HG03108 (cell line): ENCODE results near the gene NRGN.

Experiments used
- ATAC-seq: cut with Tn5 transposase; IDR thresholded peaks from one replicate; pipeline ENCODE4 v1.9.1; 2021; ENCODE audit warnings: moderate library complexity; ENCODE audit not compliant: unreplicated experiment

Gene NRGN

DNA sequence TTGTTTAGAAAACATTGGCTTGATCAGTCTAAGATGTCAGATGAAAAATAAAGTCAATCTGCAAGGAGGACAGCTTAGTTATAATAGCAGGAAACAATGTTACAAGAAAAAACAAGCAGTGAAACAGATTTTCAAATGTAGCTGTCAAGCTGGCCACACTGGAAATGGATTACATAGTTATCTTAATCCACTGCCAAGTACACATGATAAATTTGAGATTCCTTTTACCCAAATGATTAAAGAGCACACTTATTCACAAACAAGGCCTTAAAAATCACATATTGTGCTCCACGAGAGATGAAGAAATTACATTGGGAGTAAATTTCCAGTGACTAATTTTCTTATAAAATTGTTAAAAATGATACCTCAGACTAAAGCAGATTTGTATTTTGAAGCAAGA, 39.8 kb downstream of the NRGN start:
- no peak for ATAC-seq

DNA sequence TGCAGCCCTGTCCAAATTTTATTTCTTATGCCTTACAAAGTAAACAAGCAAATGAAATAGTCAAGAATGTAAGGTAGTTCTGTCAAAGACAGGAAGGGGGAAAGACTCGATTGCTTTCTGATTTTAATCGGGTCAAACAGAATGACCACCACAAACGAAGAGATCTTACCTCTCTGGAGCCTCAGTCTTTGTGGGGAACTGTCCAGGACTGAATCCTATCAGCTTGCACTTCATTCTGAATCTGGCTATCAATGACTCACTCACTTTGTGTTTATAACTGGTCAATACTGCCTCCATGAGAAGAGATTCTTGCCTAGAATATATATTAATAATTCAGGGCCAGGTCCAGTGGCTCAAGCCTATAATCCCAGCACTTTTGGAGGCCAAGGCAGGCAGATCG, 43.3 kb downstream of the NRGN start:
- no peak for ATAC-seq

DNA sequence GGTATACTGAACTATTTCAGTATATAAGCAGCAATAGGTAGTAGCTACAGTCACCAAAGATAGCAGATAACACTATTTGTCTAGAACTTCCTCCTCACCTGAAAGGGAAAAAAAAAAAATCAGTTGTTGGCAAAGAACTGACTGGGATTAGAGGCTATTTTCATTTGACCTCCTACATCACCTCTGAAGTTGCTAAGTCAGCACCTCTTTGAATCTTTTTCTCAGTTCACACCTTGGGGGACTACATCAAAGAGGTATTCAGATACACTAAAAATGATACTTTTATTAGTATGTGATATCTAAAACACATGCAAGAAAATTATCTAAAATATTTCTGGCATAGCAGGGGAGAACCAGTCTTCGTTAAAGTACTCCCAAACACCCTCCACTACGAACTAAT, 44.3 kb downstream of the NRGN start:
- no peak for ATAC-seq

DNA sequence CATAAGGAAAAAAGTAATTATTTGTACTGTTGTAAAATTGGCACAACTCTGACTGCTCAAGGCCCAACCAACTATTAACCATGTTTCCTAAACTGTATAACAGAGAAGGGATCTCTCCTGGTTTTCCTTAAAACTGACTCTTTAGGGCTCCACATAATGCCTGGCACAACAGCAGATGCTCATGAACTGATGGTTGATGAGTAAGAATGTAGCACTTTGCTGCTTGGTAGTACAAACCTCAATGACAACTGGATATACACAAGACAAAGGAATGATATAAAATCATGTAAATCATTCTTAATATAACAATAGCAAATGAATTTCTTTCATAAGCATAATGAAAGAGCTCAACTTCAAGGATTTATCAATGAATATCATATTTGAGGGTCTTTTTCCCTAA, 48.8 kb downstream of the NRGN start:
- no peak for ATAC-seq

DNA sequence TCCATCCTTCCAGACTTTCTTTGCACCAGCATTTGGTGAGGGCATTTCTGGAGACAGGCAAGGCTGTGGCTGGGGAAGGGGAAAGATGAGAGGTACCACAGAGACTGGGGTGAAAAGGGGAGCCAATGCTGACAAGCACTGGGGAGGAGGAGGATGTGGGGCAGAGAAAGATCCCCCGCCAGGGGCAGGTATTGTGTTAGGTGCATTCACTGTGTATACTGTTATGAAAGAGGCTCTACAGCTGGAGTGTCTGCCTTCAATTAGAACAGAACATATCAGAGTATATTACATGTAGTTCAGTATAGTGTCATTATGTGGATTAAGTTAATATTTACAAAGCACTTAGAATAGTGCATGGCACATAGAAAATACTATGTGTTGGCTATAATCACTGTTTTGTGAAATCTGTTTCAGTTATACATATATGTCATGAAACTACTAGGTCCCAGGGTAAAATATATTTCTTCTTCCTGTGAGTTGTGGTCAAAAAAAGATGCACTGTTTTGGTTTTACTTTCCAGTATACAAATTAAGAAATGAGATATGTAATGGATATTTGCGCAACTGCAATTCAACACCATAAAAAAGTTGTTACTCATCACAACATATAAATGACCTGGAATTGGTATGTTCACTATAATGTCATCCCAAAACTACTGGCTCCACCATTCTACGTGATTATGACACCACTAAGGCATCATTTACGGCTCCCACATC, 52.0 kb downstream of the NRGN start:
- ATAC-seq = peak; percentile 75

DNA sequence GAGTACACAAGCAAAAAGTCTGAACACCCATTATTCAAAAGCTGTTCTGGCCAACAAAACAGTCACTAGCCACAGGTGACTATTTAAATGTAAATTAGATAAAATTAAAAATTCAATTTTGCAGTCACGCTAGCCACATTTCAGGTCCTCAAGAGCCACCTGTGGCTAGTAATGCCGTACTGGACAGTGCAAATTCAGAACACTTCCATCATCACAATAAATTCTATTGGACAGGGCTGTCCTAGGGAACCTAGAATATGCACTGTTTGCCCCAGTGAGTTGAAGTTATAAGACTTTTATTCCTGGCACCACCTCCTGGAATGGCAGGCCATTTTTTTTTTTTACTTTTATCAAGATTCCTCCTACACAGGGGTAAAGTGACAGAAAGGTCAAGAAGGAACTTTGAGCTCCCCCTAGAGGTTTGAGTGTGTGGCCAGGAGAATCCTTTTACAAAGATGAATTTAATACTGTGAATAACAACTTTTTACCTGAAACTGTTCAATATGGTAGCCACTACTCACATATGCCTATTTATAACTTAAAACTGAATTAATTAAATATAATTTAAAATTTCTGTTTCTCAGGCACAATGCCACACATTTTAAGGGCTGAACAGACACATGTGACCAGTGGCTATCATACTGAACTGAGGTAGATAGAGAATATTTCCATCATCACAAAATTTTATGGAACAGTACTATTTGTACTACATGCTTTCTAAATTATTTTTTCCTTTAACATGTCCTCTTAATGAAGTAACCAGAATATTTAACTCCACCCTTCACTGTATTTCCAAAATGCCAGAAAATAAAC, 53.9 kb downstream of the NRGN start:
- ATAC-seq = no peak

DNA sequence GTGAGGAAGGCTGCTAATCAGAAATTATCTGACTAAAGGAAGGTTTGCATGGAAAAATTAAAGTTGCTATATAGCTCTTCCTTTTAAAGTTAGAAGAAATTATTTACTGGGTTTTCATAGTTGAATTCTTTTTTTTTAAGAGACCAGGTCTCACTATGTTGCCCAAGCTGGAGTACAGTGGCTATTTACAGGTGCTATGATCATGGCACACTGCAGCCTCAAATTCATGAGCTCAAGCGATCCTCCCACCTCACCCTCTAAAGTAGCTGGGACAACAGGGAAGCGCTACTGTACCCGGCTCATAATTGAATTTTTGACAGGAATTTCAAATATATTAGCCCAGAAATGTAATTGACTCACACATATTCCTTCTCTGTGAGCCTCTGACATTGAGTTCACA, 56.6 kb downstream of the NRGN start:
- no peak for ATAC-seq
